GM18951 (cell line): ENCODE data around the gene CFAP210.

Experiments used
- POLR2A ChIP-seq: IDR thresholded peaks from 4 replicates; pipeline ENCODE4 v1.6.1; 2011; ENCODE audit warnings: mild to moderate bottlenecking; ENCODE audit not compliant: insufficient read length, insufficient read depth; ENCODE audit errors: extremely low read depth
- in situ Hi-C: fragments of 300-500 bp; cut with MboI; formaldehyde crosslinking; loops from one replicate; pipeline ENCODE4 v1.12.0; 2022; ENCODE audit warnings: low sequenced_read_pairs, mixed read lengths, inconsistent platforms; ENCODE audit not compliant: unreplicated experiment

The CFAP210 gene

GRCh38 chr2:169676850-169677249, 17.4 kb downstream of the CFAP210 start:
- in situ Hi-C loops, result no loop called here
- TF ChIP-seq POLR2A, result no peak

- no peak for TF ChIP-seq POLR2A
- in situ Hi-C loops, result no loop called here
Measured at GRCh38 chr2:169676357-169676756, 17.8 kb downstream of the CFAP210 start.

- TF ChIP-seq POLR2A, result no peak
- in situ Hi-C loops, result no loop called here
Measured at GRCh38 chr2:169673921-169674320, 20.3 kb downstream of the CFAP210 start.

GRCh38 chr2:169673106-169673505, 21.1 kb downstream of the CFAP210 start:
- no peak for TF ChIP-seq POLR2A
- in situ Hi-C loops, result no loop called here

- in situ Hi-C loops, result no loop called here
- no peak for TF ChIP-seq POLR2A
Measured at GRCh38 chr2:169672406-169672805, 21.8 kb downstream of the CFAP210 start.

- no peak for TF ChIP-seq POLR2A
- in situ Hi-C loops, result no loop called here
Measured at GRCh38 chr2:169670937-169671336, 23.3 kb downstream of the CFAP210 start.

GRCh38 chr2:169670215-169670651, 24.0 kb downstream of the CFAP210 start:
- TF ChIP-seq POLR2A, result no peak
- in situ Hi-C loops, result no loop called here

- no peak for TF ChIP-seq POLR2A
Measured at GRCh38 chr2:169667583-169667982, 26.6 kb downstream of the CFAP210 start.

GRCh38 chr2:169664978-169665930, 29.0 kb downstream of the CFAP210 start:
- no peak for TF ChIP-seq POLR2A
- in situ Hi-C loops, result no loop called here

More at GRCh38 chr2:169667583-169667982, 26.6 kb downstream of the CFAP210 start:
- in situ Hi-C loops, result no loop called here

- in situ Hi-C loops, result no loop called here
- TF ChIP-seq POLR2A, result no peak
Measured at GRCh38 chr2:169664600-169664977, 29.6 kb downstream of the CFAP210 start.

- no peak for TF ChIP-seq POLR2A
- in situ Hi-C loops, result no loop called here
Measured at GRCh38 chr2:169663247-169663646, 31.0 kb downstream of the CFAP210 start.

GRCh38 chr2:169662744-169663143, 31.5 kb downstream of the CFAP210 start:
- in situ Hi-C loops, result no loop called here
- no peak for TF ChIP-seq POLR2A

GRCh38 chr2:169661265-169661664, 32.9 kb downstream of the CFAP210 start:
- in situ Hi-C loops, result no loop called here
- no peak for TF ChIP-seq POLR2A

GRCh38 chr2:169659320-169659719, 34.9 kb downstream of the CFAP210 start:
- in situ Hi-C loops, result loop anchor here (10.0 kb wide), 1 partner anchor 235 kb away; no protein-coding TSS in a partner anchor
- no peak for TF ChIP-seq POLR2A

GRCh38 chr2:169658877-169659276, 35.3 kb downstream of the CFAP210 start:
- no peak for TF ChIP-seq POLR2A
- in situ Hi-C loops, result loop anchor here (10.0 kb wide), 1 partner anchor 234 kb away; no protein-coding TSS in a partner anchor
